Gastroesophageal sphincter (tissue), 3 donors: Measurements from ENCODE around the gene WNK2.

Experiments used
- EP300 ChIP-seq: sonication (generic); formaldehyde crosslinking; IDR thresholded peaks from one replicate; pipeline ENCODE4 v1.6.1; 2017; ENCODE audit warnings: antibody characterized with exemption, mild to moderate bottlenecking
- POLR2A ChIP-seq, 2 donors: fragments of 450-650 bp; IDR thresholded peaks; one replicate each; pipeline ENCODE4 v1.6.1; 2017; ENCODE audit warnings: antibody characterized with exemption in 2 of 2, mild to moderate bottlenecking in 2 of 2, moderate library complexity in 1 of 2
- TF ChIP-seq, protein P1 (sequence below), 4 experiments: fragments of 200-600 bp in 2 of 4; fragments of 450-650 bp in 2 of 4; sonication (generic) in 1 of 4; IDR thresholded peaks; one replicate each; pipeline ENCODE4 v1.5.1; 2017 to 2019; ENCODE audit warnings: antibody characterized with exemption in 4 of 4, mild to moderate bottlenecking in 2 of 4, moderate library complexity in 2 of 4

GRCh38 chr9:93231716-93232115 lies 47.8 kb downstream of the WNK2 start:
- TF ChIP-seq POLR2A (IDR thresholded peaks at IDR 0.05), result no peak
- no peak for TF ChIP-seq EP300
- TF ChIP-seq, protein P1, sequence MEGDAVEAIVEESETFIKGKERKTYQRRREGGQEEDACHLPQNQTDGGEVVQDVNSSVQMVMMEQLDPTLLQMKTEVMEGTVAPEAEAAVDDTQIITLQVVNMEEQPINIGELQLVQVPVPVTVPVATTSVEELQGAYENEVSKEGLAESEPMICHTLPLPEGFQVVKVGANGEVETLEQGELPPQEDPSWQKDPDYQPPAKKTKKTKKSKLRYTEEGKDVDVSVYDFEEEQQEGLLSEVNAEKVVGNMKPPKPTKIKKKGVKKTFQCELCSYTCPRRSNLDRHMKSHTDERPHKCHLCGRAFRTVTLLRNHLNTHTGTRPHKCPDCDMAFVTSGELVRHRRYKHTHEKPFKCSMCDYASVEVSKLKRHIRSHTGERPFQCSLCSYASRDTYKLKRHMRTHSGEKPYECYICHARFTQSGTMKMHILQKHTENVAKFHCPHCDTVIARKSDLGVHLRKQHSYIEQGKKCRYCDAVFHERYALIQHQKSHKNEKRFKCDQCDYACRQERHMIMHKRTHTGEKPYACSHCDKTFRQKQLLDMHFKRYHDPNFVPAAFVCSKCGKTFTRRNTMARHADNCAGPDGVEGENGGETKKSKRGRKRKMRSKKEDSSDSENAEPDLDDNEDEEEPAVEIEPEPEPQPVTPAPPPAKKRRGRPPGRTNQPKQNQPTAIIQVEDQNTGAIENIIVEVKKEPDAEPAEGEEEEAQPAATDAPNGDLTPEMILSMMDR (IDR thresholded peaks at IDR 0.05), result no peak
